Transverse colon (tissue), 4 donors: ENCODE measurements around the gene STAT3. TPM values are rescaled to one million over a fixed set of nuclear protein-coding genes. Genes with fewer than 3 reads are reported as not detected.

Experiments
- DNase-seq: peaks from one replicate; pipeline ENCODE4 v3.0.0-alpha.2; 2019
- H3K27ac ChIP-seq, 4 donors: fragments of 200-600 bp; sonication (generic); 2 replicates each; pipeline ENCODE4 v1.5.1; 2016 to 2018; ENCODE audit warnings: inconsistent platforms in 4 of 4
- H3K27me3 ChIP-seq: fragments of 200-600 bp; sonication (generic); 2 replicates; pipeline ENCODE4 v1.5.1; 2017; ENCODE audit warnings: inconsistent platforms
- H3K36me3 ChIP-seq, 4 donors: fragments of 200-600 bp; sonication (generic); 2 replicates each; pipeline ENCODE4 v1.5.1; 2017 to 2019; ENCODE audit warnings: inconsistent platforms in 4 of 4
- H3K4me1 ChIP-seq, 4 donors: fragments of 200-600 bp; sonication (generic); 2 replicates each; pipeline ENCODE4 v1.5.1; 2017 to 2020; ENCODE audit warnings: inconsistent platforms in 4 of 4
- H3K4me3 ChIP-seq, 4 donors: fragments of 200-600 bp; sonication (generic); 1 replicate in 1 of 4; 2 replicates in 3 of 4; pipeline versions ENCODE4 v1.5.1 to v1.6.1; 2017 to 2019; ENCODE audit warnings: inconsistent platforms in 4 of 4
- H3K9me3 ChIP-seq, 2 donors: fragments of 200-600 bp; sonication (generic); 2 replicates each; pipeline ENCODE4 v1.5.1; 2017 to 2019; ENCODE audit warnings: inconsistent platforms in 2 of 2
- CTCF ChIP-seq, 5 experiments: fragments of 200-600 bp in 3 of 5; fragments of 450-650 bp in 2 of 5; sonication (generic) in 3 of 5; IDR thresholded peaks; 1 replicate in 2 of 5; 2 replicates in 3 of 5; pipeline ENCODE4 v1.5.1; 2016 to 2017; ENCODE audit warnings: antibody characterized with exemption in 5 of 5, inconsistent platforms in 3 of 5, mild to moderate bottlenecking in 2 of 5, moderate library complexity in 1 of 5
- EP300 ChIP-seq: sonication (generic); formaldehyde crosslinking; IDR thresholded peaks from one replicate; pipeline ENCODE4 v1.6.1; 2017; ENCODE audit warnings: antibody characterized with exemption, low read depth
- POLR2A ChIP-seq: fragments of 450-650 bp; IDR thresholded peaks from one replicate; pipeline ENCODE4 v1.6.1; 2016; ENCODE audit warnings: antibody characterized with exemption, mild to moderate bottlenecking, moderate library complexity
- POLR2AphosphoS5 ChIP-seq, 3 donors: sonication (generic); formaldehyde crosslinking; IDR thresholded peaks; one replicate each; pipeline ENCODE4 v1.6.1; 2016; ENCODE audit warnings: antibody characterized with exemption in 3 of 3
- WGBS, 2 donors: methylation state at CpG; one replicate each; pipeline ENCODE4 v1.1.5; 2018; ENCODE audit warnings: low coverage in 1 of 2; 5-methylcytosine and 5-hydroxymethylcytosine counted together
- in situ Hi-C, 4 donors: fragments of 200-750 bp; cut with MboI; loops; one replicate each; pipeline versions ENCODE4 v1.15.0 to v1.15.1; 2017; ENCODE audit warnings: low sequenced_read_pairs in 3 of 4, low pct_ligation_motif_present in 1 of 4, low pct_unique_long_range_greater_than_20kb in 1 of 4
- intact Hi-C: fragments of 100-400 bp; cut with DNase I; formaldehyde crosslinking; loops from one replicate; pipeline ENCODE4 v1.15.1; 2023; ENCODE audit warnings: low total_unique reads
- total RNA-seq, 4 donors: library from RNA; depleted of rRNA; stranded (reverse); fragments of >200 nt; gene quantifications; one replicate each; pipeline ENCODE4 v1.1.0, GENCODE V29; 2016

STAT3 gene
- total RNA-seq, 4 donors from 2014 or later: 110 to 156 (median 130) TPM

GRCh38 chr17:42428141-42428944 is 40.1 kb upstream of the STAT3 start:
- peaks cover 5% of the 10 kb centered on the region for H3K27me3 ChIP-seq
- in situ Hi-C loops (loop anchor here in 1 of 4 donors (5.0 kb wide), 1 partner anchor 84 kb away; no protein-coding TSS in a partner anchor), intact Hi-C loops (loop anchor here (10.0 kb wide), 1 partner anchor 96 kb away; no protein-coding TSS in a partner anchor)
- H3K27ac ChIP-seq: peak overlapping the region in 3 of 4 donors; percentile 8 to 32 (median 13)
- H3K4me3 ChIP-seq: no peak overlapping the region
- DNase-seq: peak; percentile 57
- H3K36me3 ChIP-seq: no peaks in the 10 kb centered on the region
- TF ChIP-seq CTCF (IDR thresholded peaks at IDR 0.05): peak; percentile 57 to 78 (median 65)
- no peak for TF ChIP-seq POLR2AphosphoS5 (IDR thresholded peaks at IDR 0.05)
- WGBS, 2 donors: 21 to 22% methylated on average over 2 to 4 of the region's 4 CpGs
- H3K9me3 ChIP-seq: no peaks in the 10 kb centered on the region
- H3K4me1 ChIP-seq: peaks cover 5 to 35% (median 17%) of the 10 kb centered on the region in 4 donors

- Histone ChIP-seq H3K36me3 (no peaks in the 10 kb centered on the region), H3K27ac (no peak overlapping the region)
- intact Hi-C loops: loop anchor here (10.0 kb wide), 1 partner anchor 100 kb away; no protein-coding TSS in a partner anchor
Measured at GRCh38 chr17:42424991-42425610, 36.9 kb upstream of the STAT3 start.

GRCh38 chr17:42423766-42424165 is 35.5 kb upstream of the STAT3 start:
- Histone ChIP-seq H3K4me1 (peaks cover 0 to 49% (median 28%) of the 10 kb centered on the region in 4 donors), H3K36me3 (no peaks in the 10 kb centered on the region), H3K27me3 (peaks cover 32% of the 10 kb centered on the region), H3K4me3 (peak overlapping the region in 1 of 4 donors; percentile 69), H3K9me3 (no peaks in the 10 kb centered on the region), H3K27ac (peak overlapping the region; percentile 87 to 96 (median 94))
- 60 to 68% methylated on average over 9 to 11 of the region's 11 CpGs for WGBS, 2 donors
- TF ChIP-seq CTCF (IDR thresholded peaks at IDR 0.05) (no peak), POLR2A (no peak), POLR2AphosphoS5 (IDR thresholded peaks at IDR 0.05) (no peak), EP300 (no peak)
- in situ Hi-C loops: loop anchor here in 1 of 4 donors (25.0 kb wide), 1 partner anchor 89 kb away; no protein-coding TSS in a partner anchor
- DNase-seq: no peak
- intact Hi-C loops: loop anchor here (10.0 kb wide), 1 partner anchor 101 kb away; no protein-coding TSS in a partner anchor

More at GRCh38 chr17:42424991-42425610, 36.9 kb upstream of the STAT3 start:
- DNase-seq: no peak
- TF ChIP-seq POLR2A: no peak
- TF ChIP-seq EP300: no peak
- no peak for TF ChIP-seq POLR2AphosphoS5 (IDR thresholded peaks at IDR 0.05)
- no peak for TF ChIP-seq CTCF (IDR thresholded peaks at IDR 0.05)
- Histone ChIP-seq H3K4me3 (no peak overlapping the region), H3K4me1 (peaks cover 0 to 46% (median 29%) of the 10 kb centered on the region in 4 donors), H3K27me3 (peaks cover 32% of the 10 kb centered on the region), H3K9me3 (no peaks in the 10 kb centered on the region)
- in situ Hi-C loops: loop anchor here in 2 of 4 donors (5.0 to 25.0 kb wide), 2 partner anchors 87 kb away; no protein-coding TSS in a partner anchor
- WGBS, 2 donors: 60 to 76% methylated on average over 1 to 4 of the region's 4 CpGs
